Measurements from ENCODE around the gene CLTB.

GRCh38 chr5:176383248-176383905 lies 33.0 kb downstream of the CLTB start:
- TF ChIP-seq CTCF (IDR thresholded peaks at IDR 0.05) (no peak), POLR2A (IDR thresholded peaks at IDR 0.05) (no peak)

Measured in testis (tissue), 2 donors.